ENCODE measurements around the gene DNAH6. TPM values are rescaled to one million over a fixed set of nuclear protein-coding genes. Genes with fewer than 3 reads are reported as not detected.
"Not testable (repeated sequence)": the region's sequence is repeated elsewhere in the genome, so short reads cannot be mapped to it uniquely, and the experiment has no call there.

DNAH6 gene
- total and polyA plus RNA-seq, 9 of the 15 experiments (the other 6 are each of a cell fraction or from before 2014, with no cell fraction given): 0.01 to 0.04 (median 0.01) TPM; not detected in 5

GRCh38 chr2:84550916-84551315, 34.6 kb downstream of the DNAH6 start:
- H3K9ac ChIP-seq (ENCODE audit: insufficient read depth in 1 of 2, low read depth in 2 of 2, low read length in 2 of 2): no peak overlapping the region
- H3K4me3 ChIP-seq: no peak overlapping the region
- POLR2A ChIA-PET: interaction anchor here (0.6 kb wide), 1 partner anchor 39 kb away, joined by 3 read pairs; no protein-coding TSS in a partner anchor
- H3K27me3 ChIP-seq (ENCODE audit: control insufficient read depth in 2 of 2, insufficient read depth in 2 of 2, low read length in 2 of 2): no peaks in the 10 kb centered on the region
- in situ Hi-C loops (cut with MboI): no loop called here
- no peaks in the 10 kb centered on the region for H3K9me1 ChIP-seq (ENCODE audit: control insufficient read depth, insufficient read depth, low read length)
- H3K4me2 ChIP-seq (ENCODE audit: insufficient read depth, low read length): no peak overlapping the region
- FAIRE-seq: no peak
- no peak for DNase-seq (ENCODE audit: extremely low read depth in 1 of 4, low spot score in 3 of 4)
- intact Hi-C loops (cut with micrococcal nuclease): no loop called here
- no peak overlapping the region for H3K27ac ChIP-seq (ENCODE audit: extremely low read depth, low read depth, low read length)
- BruUV-seq (replicated peaks): no TSS peak
- no peak for ATAC-seq
- no peak overlapping the region for H2AFZ ChIP-seq (ENCODE audit: low read depth, low read length)
- no peaks in the 10 kb centered on the region for H3K4me1 ChIP-seq (replicated peaks in 1 of 2; ENCODE audit: control insufficient read depth in 2 of 2, insufficient read depth in 2 of 2, low read length in 2 of 2)
- TF ChIP-seq NFATC3 (IDR thresholded peaks at IDR 0.05) (no peak), TAF1 (IDR thresholded peaks at IDR 0.05; ENCODE audit: control insufficient read depth, extremely low read depth, insufficient read depth, low read length, severe bottlenecking) (no peak), HOXB6 (CRISPR knock-in tag; IDR thresholded peaks at IDR 0.05; ENCODE audit: borderline replicate concordance) (no peak), FIP1L1 (IDR thresholded peaks at IDR 0.05; ENCODE audit: low read depth, low read length, poor library complexity, severe bottlenecking) (no peak), THRAP3 (IDR thresholded peaks at IDR 0.05; ENCODE audit: borderline replicate concordance) (no peak), FUS (optimal IDR thresholded peaks at IDR 0.05; ENCODE audit: low read depth, low read length) (no peak), ZNF184 (CRISPR knock-in tag; IDR thresholded peaks at IDR 0.05) (no peak), FOXA3 (CRISPR knock-in tag; conservative IDR thresholded peaks at IDR 0.05 in 1 of 2, IDR thresholded peaks at IDR 0.05 in 1 of 2) (no peak), ZNF551 (CRISPR knock-in tag; IDR thresholded peaks at IDR 0.05) (no peak), HDAC3 (IDR thresholded peaks at IDR 0.05; ENCODE audit: borderline replicate concordance, partially characterized antibody) (no peak), ATF6 (CRISPR knock-in tag; IDR thresholded peaks at IDR 0.05) (no peak), MBD2 (IDR thresholded peaks at IDR 0.05; ENCODE audit: borderline replicate concordance, low read depth) (no peak)
- 0% methylated on average over 1 of the region's 1 CpG for WGBS (ENCODE audit: insufficient coverage, low coverage, missing lambda C conversion rate)
- CTCF ChIA-PET (ENCODE audit: low intra/inter-chr PET ratio): no interaction called here
- H3K79me2 ChIP-seq (ENCODE audit: control insufficient read depth, insufficient read depth, low read length): no peaks in the 10 kb centered on the region
- H3K36me3 ChIP-seq (ENCODE audit: control insufficient read depth, insufficient read depth, low read length): no peaks in the 10 kb centered on the region
- no peaks in the 10 kb centered on the region for H4K20me1 ChIP-seq (replicated peaks; ENCODE audit: control insufficient read depth, insufficient read depth, low read length)
- no peaks in the 10 kb centered on the region for H3K9me3 ChIP-seq (replicated peaks; ENCODE audit: control insufficient read depth, insufficient read depth, low read depth, low read length)

GRCh38 chr2:84551526-84551925, 35.2 kb downstream of the DNAH6 start:
- H3K9me3 ChIP-seq (replicated peaks; ENCODE audit: control insufficient read depth, insufficient read depth, low read depth, low read length); H3K4me3 ChIP-seq; CTCF ChIA-PET (ENCODE audit: low intra/inter-chr PET ratio); POLR2A ChIA-PET; H2AFZ ChIP-seq (ENCODE audit: low read depth, low read length); H3K9me1 ChIP-seq (ENCODE audit: control insufficient read depth, insufficient read depth, low read length); intact Hi-C loops (cut with micrococcal nuclease); H3K4me1 ChIP-seq (replicated peaks in 1 of 2; ENCODE audit: control insufficient read depth in 2 of 2, insufficient read depth in 2 of 2, low read length in 2 of 2); in situ Hi-C loops (cut with MboI); ATAC-seq; H3K27ac ChIP-seq (ENCODE audit: extremely low read depth, low read depth, low read length); FAIRE-seq; H3K4me2 ChIP-seq (ENCODE audit: insufficient read depth, low read length); H3K9ac ChIP-seq (ENCODE audit: insufficient read depth in 1 of 2, low read depth in 2 of 2, low read length in 2 of 2); H3K79me2 ChIP-seq (ENCODE audit: control insufficient read depth, insufficient read depth, low read length); H3K27me3 ChIP-seq (ENCODE audit: control insufficient read depth in 2 of 2, insufficient read depth in 2 of 2, low read length in 2 of 2); DNase-seq (ENCODE audit: extremely low read depth in 1 of 4, low spot score in 3 of 4); BruUV-seq (replicated peaks); H4K20me1 ChIP-seq (replicated peaks; ENCODE audit: control insufficient read depth, insufficient read depth, low read length); H3K36me3 ChIP-seq (ENCODE audit: control insufficient read depth, insufficient read depth, low read length): not testable (repeated sequence)
- 1% methylated on average over 6 of the region's 6 CpGs for WGBS (ENCODE audit: insufficient coverage, low coverage, missing lambda C conversion rate)
